GM12878 (cell line): ENCODE measurements around the gene REEP6. TPM values are rescaled to one million over a fixed set of nuclear protein-coding genes. Genes with fewer than 3 reads are reported as not detected.

Experiments used
- ATAC-seq: fragments of 200-7000 bp; cut with Tn5 transposase; 3 replicates; pipeline ENCODE4 v1.9.1; 2020; ENCODE audit warnings: mild to moderate bottlenecking, moderate library complexity
- BruUV-seq: library from RNA; stranded (reverse); fragments of 400-500 nt; replicated peaks from 2 replicates; lab custom pipeline; 2021; lab: Mats Ljungman, UMichigan
- CTCF ChIA-PET: fragments of 300-600 bp; sonication (Branson Sonifier 250); formaldehyde crosslinking; extraction: SDS; loops from one replicate; lab custom pipeline; 2021; ENCODE audit warnings: inconsistent platforms; lab: Yijun Ruan, JAX
- POLR2A ChIA-PET: fragments of 350-600 bp; formaldehyde crosslinking; extraction: SDS; loops from one replicate; lab custom pipeline; 2021; ENCODE audit warnings: inconsistent platforms; lab: Charles Lee
- RAD21 ChIA-PET: fragments of 300-600 bp; sonication (Branson Sonifier 250); formaldehyde crosslinking; loops from one replicate; lab custom pipeline; 2023; ENCODE audit warnings: antibody characterized with exemption; ENCODE audit not compliant: unreplicated experiment; lab: Charles Lee
- SMC1A ChIA-PET: fragments of 300-600 bp; sonication (Branson Sonifier 250); formaldehyde crosslinking; loops from one replicate; lab custom pipeline; 2023; ENCODE audit not compliant: unreplicated experiment, uncharacterized antibody; lab: Charles Lee
- DNase-seq: peaks from one replicate; pipeline ENCODE4 v3.0.0-alpha.2; 2011; ENCODE audit warnings: low read depth, low spot score
- FAIRE-seq: peaks from 3 replicates; lab custom pipeline; 2011; peaks lifted over from hg19 to GRCh38; lab: Jason Lieb, UNC
- H2AFZ ChIP-seq: 2 replicates; pipeline ENCODE4 v1.6.0; 2011; ENCODE audit warnings: low read depth, low read length, control low read depth; ENCODE audit not compliant: control insufficient read depth
- H3K27ac ChIP-seq: 2 replicates; pipeline ENCODE4 v1.5.1; 2011; ENCODE audit warnings: control low read depth; ENCODE audit not compliant: control insufficient read depth, insufficient read depth
- H3K27me3 ChIP-seq, 2 experiments: replicated peaks in 1 of 2; 2 replicates each; pipeline versions ENCODE4 v1.6.0 to v1.6.1; 2011; ENCODE audit warnings: low read length in 1 of 2; ENCODE audit not compliant: control insufficient read depth in 2 of 2, insufficient read depth in 2 of 2
- H3K36me3 ChIP-seq, 2 experiments: 2 replicates each; pipeline ENCODE4 v1.5.1; 2011; ENCODE audit warnings: low read length in 1 of 2; ENCODE audit not compliant: control insufficient read depth in 2 of 2, insufficient read depth in 2 of 2
- H3K4me1 ChIP-seq: 2 replicates; pipeline ENCODE4 v1.6.1; 2011; ENCODE audit warnings: mild to moderate bottlenecking, low read length, moderate library complexity, mixed read lengths; ENCODE audit not compliant: control insufficient read depth, insufficient read depth
- H3K4me2 ChIP-seq: 2 replicates; pipeline ENCODE4 v1.6.0; 2011; ENCODE audit warnings: control low read depth; ENCODE audit not compliant: control insufficient read depth, insufficient read depth
- H3K4me3 ChIP-seq: fragments of 200-600 bp; sonication (generic); 2 replicates; pipeline ENCODE4 v1.5.1; 2016
- H3K79me2 ChIP-seq: 2 replicates; pipeline ENCODE4 v1.6.0; 2011; ENCODE audit warnings: low read length; ENCODE audit not compliant: control insufficient read depth, insufficient read depth
- H3K9ac ChIP-seq: 2 replicates; pipeline ENCODE4 v1.8.0; 2011; ENCODE audit warnings: low read length, control low read depth, mixed read lengths; ENCODE audit not compliant: control insufficient read depth, insufficient read depth
- H3K9me3 ChIP-seq: replicated peaks from 3 replicates; pipeline ENCODE4 v1.5.1; 2011; ENCODE audit warnings: mild to moderate bottlenecking, low read length; ENCODE audit not compliant: control insufficient read depth, insufficient read depth
- H4K20me1 ChIP-seq: 2 replicates; pipeline ENCODE4 v1.6.0; 2011; ENCODE audit not compliant: control insufficient read depth, insufficient read depth
- IRF5 ChIP-seq: fragments of 450-650 bp; IDR thresholded peaks from 2 replicates; pipeline ENCODE4 v1.6.1; 2017; ENCODE audit warnings: borderline replicate concordance
- MXI1 ChIP-seq: fragments of 150-350 bp; IDR thresholded peaks from 2 replicates; pipeline ENCODE4 v1.6.1; 2011; ENCODE audit warnings: low read depth, mild to moderate bottlenecking, inconsistent platforms, low read length, improper control_type of control experiment
- NR2C1 ChIP-seq: fragments of 450-650 bp; IDR thresholded peaks from 2 replicates; pipeline ENCODE4 v1.6.1; 2017; ENCODE audit warnings: antibody characterized with exemption, mild to moderate bottlenecking, moderate library complexity
- NR2F1 ChIP-seq: fragments of 450-650 bp; conservative IDR thresholded peaks from 2 replicates; pipeline ENCODE4 v1.6.1; 2017; ENCODE audit warnings: mild to moderate bottlenecking
- SMAD5 ChIP-seq: IDR thresholded peaks from 2 replicates; pipeline ENCODE4 v1.6.1; 2016; ENCODE audit warnings: antibody characterized with exemption, low read depth
- SMC3 ChIP-seq: IDR thresholded peaks from 2 replicates; pipeline ENCODE4 v1.6.1; 2011; ENCODE audit warnings: low read length, improper control_type of control experiment, borderline replicate concordance
- TAF1 ChIP-seq: IDR thresholded peaks from 2 replicates; pipeline ENCODE4 v1.6.1; 2011; ENCODE audit warnings: mild to moderate bottlenecking, low read depth, low read length, borderline replicate concordance
- WRNIP1 ChIP-seq: IDR thresholded peaks from 2 replicates; pipeline ENCODE4 v1.6.1; 2011; ENCODE audit warnings: low read depth, low read length, improper control_type of control experiment, borderline replicate concordance
- ZBED1 ChIP-seq: IDR thresholded peaks from 2 replicates; pipeline ENCODE4 v1.6.1; 2016; ENCODE audit warnings: borderline replicate concordance
- ZBTB11 ChIP-seq: fragments of 450-650 bp; formaldehyde crosslinking; IDR thresholded peaks from 2 replicates; pipeline ENCODE4 v1.5.0; 2022; ENCODE audit warnings: mild to moderate bottlenecking, missing genetic modification characterization
- WGBS: methylation state at CpG from one replicate; pipeline ENCODE4 v1.1.6; 2016; ENCODE audit warnings: low lambda C conversion rate; ENCODE audit not compliant: insufficient replicate concordance, insufficient coverage; ENCODE audit errors: missing lambda C conversion rate; 5-methylcytosine and 5-hydroxymethylcytosine counted together
- in situ Hi-C: fragments of 300-500 bp; cut with MboI; formaldehyde crosslinking; loops from 9 replicates; pipeline ENCODE4 v1.14.3; 2018; ENCODE audit warnings: mixed read lengths
- intact Hi-C: fragments of 100-400 bp; cut with micrococcal nuclease; formaldehyde crosslinking; loops from one replicate; pipeline ENCODE4 v1.14.2; 2022; ENCODE audit not compliant: unreplicated experiment
- polyA plus RNA-seq, 11 experiments: library from polyadenylated mRNA; depleted of rRNA in 4 of 11; unstranded in 6 of 11; stranded (reverse) in 5 of 11; fragments of >200 nt; fragmentation: Nextera tagmentation in 4 of 11; fragmentation: Illumina TruSeq in 1 of 11; extraction: Ambion mirVana in 4 of 11; extraction: Trizol in 1 of 11; gene quantifications; 1 replicate in 1 of 11; 2 replicates in 10 of 11; pipeline versions ENCODE4 v1.2.1 to v1.2.3, GENCODE V29; 2011 to 2016; ENCODE audit warnings: inconsistent platforms in 2 of 11, missing spikeins in 2 of 11, low read depth in 1 of 11
- total RNA-seq, 4 experiments: library from RNA; depleted of rRNA in 3 of 4; stranded (reverse); fragments of >200 nt in 3 of 4; fragmentation: Illumina TruSeq in 1 of 4; extraction: Trizol in 1 of 4; gene quantifications; 2 replicates each; pipeline versions ENCODE4 v1.2.1 to v1.2.3, GENCODE V29; 2013 to 2021

The REEP6 gene
- total and polyA plus RNA-seq, 10 of the 15 experiments (the other 5 are each of a cell fraction or from before 2014, with no cell fraction given), result 0.06 to 1.1 (median 0.39) TPM; not detected in 2

- ATAC-seq, result no peak
- Histone ChIP-seq H3K4me3 (no peak overlapping the region), H4K20me1 (no peaks in the 10 kb centered on the region), H3K9me3 (no peaks in the 10 kb centered on the region), H3K79me2 (peaks cover 6% of the 10 kb centered on the region), H3K4me2 (no peak overlapping the region), H3K4me1 (no peaks in the 10 kb centered on the region), H3K36me3 (no peaks in the 10 kb centered on the region)
- intact Hi-C loops, result no loop called here
- CTCF ChIA-PET, result no interaction called here
- no TSS peak for BruUV-seq
- FAIRE-seq, result no peak
- 92% methylated on average over 29 of the region's 77 CpGs for WGBS
- POLR2A ChIA-PET, result no interaction called here
- RAD21 ChIA-PET, result no interaction called here
- TF ChIP-seq TAF1, result no peak
- TF ChIP-seq, all 136 proteins: peak for 0
- SMC1A ChIA-PET, result no interaction called here
- no peak for DNase-seq
- in situ Hi-C loops, result no loop called here
- Histone ChIP-seq H3K27ac (no peak overlapping the region), H2AFZ (no peak overlapping the region), H3K9ac (no peak overlapping the region), H3K27me3 (no peaks in the 10 kb centered on the region)
Observed at GRCh38 chr19:1483131-1483978, 7.6 kb upstream of the REEP6 start.

GRCh38 chr19:1483979-1484428 is 7.0 kb upstream of the REEP6 start:
- no peak for FAIRE-seq
- ATAC-seq, result no peak
- no peak for TF ChIP-seq NR2C1
- TF ChIP-seq WRNIP1, result no peak
- no peak for TF ChIP-seq SMC3
- TF ChIP-seq ZBED1, result no peak
- no peak for TF ChIP-seq NR2F1
- no peak for TF ChIP-seq IRF5
- no peak for TF ChIP-seq ZBTB11 (CRISPR knock-in tag)
- TF ChIP-seq MXI1, result no peak
- TF ChIP-seq SMAD5, result no peak

More at GRCh38 chr19:1483979-1484428, 7.0 kb upstream of the REEP6 start:
- Histone ChIP-seq H3K4me3 (no peak overlapping the region), H3K9me3 (no peaks in the 10 kb centered on the region), H3K36me3 (no peaks in the 10 kb centered on the region), H3K27me3 (no peaks in the 10 kb centered on the region), H3K4me2 (no peak overlapping the region), H4K20me1 (no peaks in the 10 kb centered on the region), H3K27ac (no peak overlapping the region), H2AFZ (no peak overlapping the region), H3K9ac (no peak overlapping the region), H3K4me1 (no peaks in the 10 kb centered on the region), H3K79me2 (peaks cover under 1% of the 10 kb centered on the region; the same call in 1 of the 2 replicates)
- DNase-seq, result no peak
- 73% methylated on average over 17 of the region's 23 CpGs for WGBS
- in situ Hi-C loops, result no loop called here
- BruUV-seq, result no TSS peak
- POLR2A ChIA-PET, result no interaction called here
- SMC1A ChIA-PET, result no interaction called here
- RAD21 ChIA-PET, result no interaction called here
- CTCF ChIA-PET, result no interaction called here
- intact Hi-C loops, result no loop called here
